ENCODE data around the gene MED13. TPM values are rescaled to one million over a fixed set of nuclear protein-coding genes. Genes with fewer than 3 reads are reported as not detected.

Gene MED13
- total RNA-seq, 1 donor from 2014 or later = 54.8 TPM

DNA sequence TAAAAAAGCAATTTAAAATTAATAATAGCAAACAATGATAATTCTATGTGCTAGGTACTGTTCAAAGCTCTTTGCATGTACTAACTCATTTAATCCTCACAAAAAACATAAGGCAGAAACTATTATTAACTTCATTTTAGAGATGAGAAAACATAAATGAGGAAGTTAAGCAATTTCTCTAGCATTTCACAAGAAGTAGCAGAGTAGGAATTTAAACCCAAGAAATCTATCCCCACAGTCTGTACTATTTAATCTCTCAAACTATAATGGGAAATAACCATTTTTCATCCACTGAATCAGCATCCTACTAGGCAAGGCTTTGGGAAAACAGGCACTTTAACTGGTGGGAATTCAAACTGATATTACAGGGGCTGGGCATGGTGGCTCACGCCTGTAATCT, 95.0 kb downstream of the MED13 start:
- no peak overlapping the region for H3K4me3 Mint-ChIP-seq
- no peaks in the 10 kb centered on the region for H3K9me3 Mint-ChIP-seq
- no peaks in the 10 kb centered on the region for H3K4me1 Mint-ChIP-seq
- H3K36me3 Mint-ChIP-seq (ENCODE audit: low read depth) = peaks cover 12% of the 10 kb centered on the region
- no peak overlapping the region for H3K27ac Mint-ChIP-seq (ENCODE audit: unreplicated experiment)
- no peaks in the 10 kb centered on the region for H3K27me3 Mint-ChIP-seq (ENCODE audit: low read depth)
- no peak for DNase-seq (ENCODE audit: low read depth, low spot score)
- TF ChIP-seq, protein P1, sequence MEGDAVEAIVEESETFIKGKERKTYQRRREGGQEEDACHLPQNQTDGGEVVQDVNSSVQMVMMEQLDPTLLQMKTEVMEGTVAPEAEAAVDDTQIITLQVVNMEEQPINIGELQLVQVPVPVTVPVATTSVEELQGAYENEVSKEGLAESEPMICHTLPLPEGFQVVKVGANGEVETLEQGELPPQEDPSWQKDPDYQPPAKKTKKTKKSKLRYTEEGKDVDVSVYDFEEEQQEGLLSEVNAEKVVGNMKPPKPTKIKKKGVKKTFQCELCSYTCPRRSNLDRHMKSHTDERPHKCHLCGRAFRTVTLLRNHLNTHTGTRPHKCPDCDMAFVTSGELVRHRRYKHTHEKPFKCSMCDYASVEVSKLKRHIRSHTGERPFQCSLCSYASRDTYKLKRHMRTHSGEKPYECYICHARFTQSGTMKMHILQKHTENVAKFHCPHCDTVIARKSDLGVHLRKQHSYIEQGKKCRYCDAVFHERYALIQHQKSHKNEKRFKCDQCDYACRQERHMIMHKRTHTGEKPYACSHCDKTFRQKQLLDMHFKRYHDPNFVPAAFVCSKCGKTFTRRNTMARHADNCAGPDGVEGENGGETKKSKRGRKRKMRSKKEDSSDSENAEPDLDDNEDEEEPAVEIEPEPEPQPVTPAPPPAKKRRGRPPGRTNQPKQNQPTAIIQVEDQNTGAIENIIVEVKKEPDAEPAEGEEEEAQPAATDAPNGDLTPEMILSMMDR (conservative IDR thresholded peaks at IDR 0.05) = no peak

DNA sequence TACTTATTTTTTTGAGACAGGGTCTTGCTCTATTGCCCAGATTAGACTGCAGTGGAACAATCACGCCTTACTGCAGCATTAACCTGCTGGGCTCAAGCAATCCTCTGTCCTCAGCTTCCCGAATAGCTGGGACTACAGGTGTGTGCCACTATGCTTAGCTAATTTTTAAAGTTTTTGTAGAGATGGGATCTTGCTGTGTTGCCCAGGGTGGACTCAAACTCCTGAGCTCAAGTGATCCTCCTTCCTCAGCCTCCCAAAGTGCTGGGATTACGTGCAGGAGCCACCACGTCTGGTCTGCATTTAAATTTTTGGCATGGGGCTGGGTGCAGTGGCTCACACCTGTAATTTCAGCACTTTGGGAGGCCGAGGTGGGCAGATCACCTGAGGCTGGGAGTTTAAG, 96.3 kb downstream of the MED13 start:
- Mint-ChIP-seq H3K27me3 (ENCODE audit: low read depth) (no peaks in the 10 kb centered on the region), H3K4me3 (no peak overlapping the region), H3K27ac (ENCODE audit: unreplicated experiment) (no peak overlapping the region), H3K36me3 (ENCODE audit: low read depth) (peaks cover 10% of the 10 kb centered on the region), H3K9me3 (no peaks in the 10 kb centered on the region), H3K4me1 (no peaks in the 10 kb centered on the region)
- DNase-seq (ENCODE audit: low read depth, low spot score) = no peak
- TF ChIP-seq, protein P1 (conservative IDR thresholded peaks at IDR 0.05) = no peak

DNA sequence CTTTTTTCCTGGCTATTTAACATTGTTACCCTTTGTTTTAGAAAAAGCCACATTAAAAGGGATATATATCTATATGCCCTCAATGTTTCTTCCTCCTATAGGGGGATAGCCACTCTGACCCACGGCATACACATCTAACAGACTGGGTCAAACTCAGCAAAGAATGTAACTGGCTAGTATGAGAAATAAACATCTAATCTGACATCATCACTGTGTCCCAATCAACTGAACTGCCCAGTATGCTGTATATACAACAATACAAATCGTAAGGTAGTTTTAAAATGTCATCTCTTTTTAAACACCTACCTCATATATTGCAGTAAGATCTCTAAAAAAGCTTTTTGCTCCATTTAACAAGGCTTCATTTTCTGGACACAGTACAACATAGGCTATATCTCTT, 97.3 kb downstream of the MED13 start:
- no peak for DNase-seq (ENCODE audit: low read depth, low spot score)
- Mint-ChIP-seq H3K27me3 (ENCODE audit: low read depth) (no peaks in the 10 kb centered on the region), H3K4me1 (no peaks in the 10 kb centered on the region), H3K36me3 (ENCODE audit: low read depth) (peaks cover 13% of the 10 kb centered on the region), H3K9me3 (no peaks in the 10 kb centered on the region), H3K27ac (ENCODE audit: unreplicated experiment) (no peak overlapping the region), H3K4me3 (no peak overlapping the region)
- TF ChIP-seq, protein P1 (conservative IDR thresholded peaks at IDR 0.05) = no peak

DNA sequence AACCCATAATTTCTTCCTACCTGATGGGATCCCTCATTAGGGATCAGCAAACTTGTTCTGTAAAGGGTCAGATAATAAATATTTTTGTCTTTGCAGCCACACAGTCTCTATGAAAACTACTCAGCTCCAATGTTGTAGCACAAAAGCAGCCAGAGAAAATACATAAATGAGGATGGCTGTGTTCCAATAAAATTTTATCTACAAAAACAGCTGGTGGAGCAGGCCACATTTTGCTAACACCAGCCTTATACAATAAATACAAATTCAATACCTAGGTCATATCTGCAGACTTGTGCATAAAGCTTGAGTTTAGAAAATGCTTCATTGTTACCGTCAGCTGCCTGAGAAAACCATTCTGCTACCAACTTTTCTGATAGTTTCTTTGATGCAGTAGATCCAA, 98.9 kb downstream of the MED13 start:
- H3K27me3 Mint-ChIP-seq (ENCODE audit: low read depth) = no peaks in the 10 kb centered on the region
- peaks cover 13% of the 10 kb centered on the region for H3K36me3 Mint-ChIP-seq (ENCODE audit: low read depth)
- no peak overlapping the region for H3K27ac Mint-ChIP-seq (ENCODE audit: unreplicated experiment)
- TF ChIP-seq, protein P1 (conservative IDR thresholded peaks at IDR 0.05) = no peak
- H3K9me3 Mint-ChIP-seq = no peaks in the 10 kb centered on the region
- no peak for DNase-seq (ENCODE audit: low read depth, low spot score)
- H3K4me1 Mint-ChIP-seq = no peaks in the 10 kb centered on the region
- no peak overlapping the region for H3K4me3 Mint-ChIP-seq

DNA sequence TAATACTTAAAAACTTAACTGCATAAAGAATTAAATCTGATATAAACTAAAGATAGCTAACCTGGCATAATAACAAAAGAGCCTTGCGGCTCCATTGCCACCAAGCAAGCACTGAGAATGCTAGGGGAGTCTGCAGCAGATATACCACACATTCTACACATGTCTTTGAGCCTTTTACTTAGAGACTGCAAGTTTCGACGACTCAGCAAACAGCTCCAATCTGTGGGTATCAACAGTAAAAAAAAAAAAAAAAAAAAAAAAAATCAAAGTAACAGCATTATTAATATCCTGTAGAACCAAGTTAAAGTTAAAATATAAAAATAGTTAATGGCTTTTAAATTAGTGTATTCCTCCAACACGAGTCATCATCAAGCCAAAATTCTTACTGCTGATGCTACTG, 109.5 kb downstream of the MED13 start:
- H3K36me3 Mint-ChIP-seq (ENCODE audit: low read depth) = peaks cover 19% of the 10 kb centered on the region
- H3K27ac Mint-ChIP-seq (ENCODE audit: unreplicated experiment) = no peak overlapping the region
- H3K4me3 Mint-ChIP-seq = no peak overlapping the region
- DNase-seq (ENCODE audit: low read depth, low spot score) = no peak
- H3K9me3 Mint-ChIP-seq = no peaks in the 10 kb centered on the region
- TF ChIP-seq, protein P1 (conservative IDR thresholded peaks at IDR 0.05) = no peak
- no peaks in the 10 kb centered on the region for H3K4me1 Mint-ChIP-seq
- H3K27me3 Mint-ChIP-seq (ENCODE audit: low read depth) = no peaks in the 10 kb centered on the region

Measured in neural crest cell (in vitro differentiated cells).